Panc1 (cell line): ENCODE data around the gene ARGLU1. TPM values are rescaled to one million over a fixed set of nuclear protein-coding genes. Genes with fewer than 3 reads are reported as not detected.

ENCODE experiments used
- ATAC-seq: fragments of 200-7000 bp; cut with Tn5 transposase; 2 replicates; pipeline ENCODE4 v1.9.1; 2020; ENCODE audit warnings: mild to moderate bottlenecking, moderate library complexity
- BruUV-seq: library from RNA; stranded (reverse); fragments of 400-500 nt; replicated peaks from 2 replicates; lab custom pipeline; 2021; lab: Mats Ljungman, UMichigan
- CTCF ChIA-PET: fragments of 300-600 bp; sonication (Branson Sonifier 250); formaldehyde crosslinking; loops from one replicate; lab custom pipeline; 2022; ENCODE audit warnings: antibody characterized with exemption; lab: Charles Lee
- POLR2A ChIA-PET: fragments of 300-600 bp; sonication (Branson Sonifier 250); formaldehyde crosslinking; loops from one replicate; lab custom pipeline; 2022; ENCODE audit warnings: antibody characterized with exemption; lab: Charles Lee
- DNase-seq: peaks from one replicate; pipeline ENCODE4 v3.0.0-alpha.2; 2010; ENCODE audit warnings: low read depth, low spot score
- H3K27ac ChIP-seq: 2 replicates; pipeline ENCODE4 v1.5.1; 2011; ENCODE audit warnings: mild to moderate bottlenecking, low read length, inconsistent platforms
- H3K27me3 ChIP-seq: fragments of 200-500 bp; sonication (Bioruptor generic); 2 replicates; pipeline ENCODE4 v1.6.0; 2014; ENCODE audit warnings: low read length, inconsistent platforms; ENCODE audit not compliant: control insufficient read depth, insufficient read depth
- H3K36me3 ChIP-seq: fragments of 200-500 bp; sonication (Bioruptor generic); 2 replicates; pipeline ENCODE4 v1.5.1; 2014; ENCODE audit warnings: inconsistent platforms, mild to moderate bottlenecking, low read length, moderate library complexity; ENCODE audit not compliant: control insufficient read depth, insufficient read depth
- H3K4me1 ChIP-seq: 2 replicates; pipeline ENCODE4 v1.5.1; 2011; ENCODE audit warnings: inconsistent platforms, mild to moderate bottlenecking, low read length, moderate library complexity; ENCODE audit not compliant: control insufficient read depth, insufficient read depth
- H3K4me3 ChIP-seq, 2 experiments: 2 replicates each; pipeline ENCODE4 v1.5.1; 2011 to 2012; ENCODE audit warnings: low read depth in 2 of 2, low read length in 2 of 2, mild to moderate bottlenecking in 2 of 2, inconsistent platforms in 1 of 2, moderate library complexity in 1 of 2
- H3K9me3 ChIP-seq: fragments of 200-500 bp; sonication (Bioruptor generic); 2 replicates; pipeline ENCODE4 v1.5.1; 2014; ENCODE audit warnings: low read depth, mild to moderate bottlenecking, inconsistent platforms, low read length, moderate library complexity; ENCODE audit not compliant: control insufficient read depth, insufficient read depth
- POLR2AphosphoS5 ChIP-seq: IDR thresholded peaks from 2 replicates; pipeline ENCODE4 v1.6.1; 2012; ENCODE audit warnings: mild to moderate bottlenecking, low read depth, low read length, moderate library complexity
- SIN3A ChIP-seq: IDR thresholded peaks from 2 replicates; pipeline ENCODE4 v1.6.1; 2012; ENCODE audit warnings: low read depth, mild to moderate bottlenecking, low read length, moderate library complexity, borderline replicate concordance; ENCODE audit not compliant: insufficient read depth
- TCF7L2 ChIP-seq: IDR thresholded peaks from 2 replicates; pipeline ENCODE4 v1.6.1; 2011; ENCODE audit warnings: mild to moderate bottlenecking, low read depth, low read length, inconsistent platforms
- in situ Hi-C: cut with HindIII; loops from 2 replicates; pipeline ENCODE4 v1.10.0; 2016; ENCODE audit warnings: low sequenced_read_pairs, low pct_unique_long_range_greater_than_20kb
- intact Hi-C: fragments of 100-400 bp; cut with micrococcal nuclease; formaldehyde crosslinking; loops from one replicate; pipeline ENCODE4 v1.10.0; 2022; ENCODE audit not compliant: unreplicated experiment
- total RNA-seq: library from RNA; stranded (reverse); gene quantifications from one replicate; pipeline ENCODE4 v1.2.1, GENCODE V29; 2021; ENCODE audit not compliant: unreplicated experiment
- TF ChIP-seq, protein P1 (sequence below), 2 experiments: IDR thresholded peaks; 2 replicates each; pipeline ENCODE4 v1.6.1; 2011 to 2012; ENCODE audit warnings: low read depth in 2 of 2, control low read depth in 1 of 2, low read length in 1 of 2, mild to moderate bottlenecking in 1 of 2, moderate library complexity in 1 of 2; ENCODE audit not compliant: insufficient read depth in 1 of 2
- TF ChIP-seq, protein P2 (sequence below): fragments of 450-650 bp; IDR thresholded peaks from 2 replicates; pipeline ENCODE4 v1.5.1; 2017; ENCODE audit warnings: mild to moderate bottlenecking

The ARGLU1 gene
- total RNA-seq, 1 experiment from 2014 or later: 38.5 TPM

DNA sequence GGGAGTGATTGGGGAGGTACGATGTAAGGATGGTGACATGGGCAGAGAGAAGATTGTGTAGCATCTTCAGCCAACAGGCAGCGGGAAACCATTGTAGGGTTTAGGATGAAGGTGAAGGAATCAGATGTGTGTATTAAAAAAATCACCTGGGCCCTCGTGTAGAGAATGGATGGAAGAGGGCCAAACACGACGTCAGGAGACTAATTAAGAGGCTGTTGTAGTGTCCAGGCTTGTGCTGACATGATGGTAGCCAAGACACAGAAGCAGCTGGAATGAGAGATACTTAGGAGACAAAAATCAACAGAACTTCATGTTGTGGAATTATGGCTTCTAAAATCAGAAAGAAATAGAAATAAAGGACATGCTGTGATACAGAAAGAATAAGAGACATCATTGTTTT, 41.2 kb upstream of the ARGLU1 start:
- no peaks in the 10 kb centered on the region for H3K27me3 ChIP-seq
- no peaks in the 10 kb centered on the region for H3K36me3 ChIP-seq
- TF ChIP-seq, protein P1, sequence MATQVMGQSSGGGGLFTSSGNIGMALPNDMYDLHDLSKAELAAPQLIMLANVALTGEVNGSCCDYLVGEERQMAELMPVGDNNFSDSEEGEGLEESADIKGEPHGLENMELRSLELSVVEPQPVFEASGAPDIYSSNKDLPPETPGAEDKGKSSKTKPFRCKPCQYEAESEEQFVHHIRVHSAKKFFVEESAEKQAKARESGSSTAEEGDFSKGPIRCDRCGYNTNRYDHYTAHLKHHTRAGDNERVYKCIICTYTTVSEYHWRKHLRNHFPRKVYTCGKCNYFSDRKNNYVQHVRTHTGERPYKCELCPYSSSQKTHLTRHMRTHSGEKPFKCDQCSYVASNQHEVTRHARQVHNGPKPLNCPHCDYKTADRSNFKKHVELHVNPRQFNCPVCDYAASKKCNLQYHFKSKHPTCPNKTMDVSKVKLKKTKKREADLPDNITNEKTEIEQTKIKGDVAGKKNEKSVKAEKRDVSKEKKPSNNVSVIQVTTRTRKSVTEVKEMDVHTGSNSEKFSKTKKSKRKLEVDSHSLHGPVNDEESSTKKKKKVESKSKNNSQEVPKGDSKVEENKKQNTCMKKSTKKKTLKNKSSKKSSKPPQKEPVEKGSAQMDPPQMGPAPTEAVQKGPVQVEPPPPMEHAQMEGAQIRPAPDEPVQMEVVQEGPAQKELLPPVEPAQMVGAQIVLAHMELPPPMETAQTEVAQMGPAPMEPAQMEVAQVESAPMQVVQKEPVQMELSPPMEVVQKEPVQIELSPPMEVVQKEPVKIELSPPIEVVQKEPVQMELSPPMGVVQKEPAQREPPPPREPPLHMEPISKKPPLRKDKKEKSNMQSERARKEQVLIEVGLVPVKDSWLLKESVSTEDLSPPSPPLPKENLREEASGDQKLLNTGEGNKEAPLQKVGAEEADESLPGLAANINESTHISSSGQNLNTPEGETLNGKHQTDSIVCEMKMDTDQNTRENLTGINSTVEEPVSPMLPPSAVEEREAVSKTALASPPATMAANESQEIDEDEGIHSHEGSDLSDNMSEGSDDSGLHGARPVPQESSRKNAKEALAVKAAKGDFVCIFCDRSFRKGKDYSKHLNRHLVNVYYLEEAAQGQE (IDR thresholded peaks at IDR 0.05; ENCODE audit: insufficient read depth in 1 of 2, low read depth in 2 of 2, low read length in 1 of 2): no peak
- TF ChIP-seq TCF7L2 (no peak), SIN3A (no peak), POLR2AphosphoS5 (no peak)
- TF ChIP-seq, protein P2, sequence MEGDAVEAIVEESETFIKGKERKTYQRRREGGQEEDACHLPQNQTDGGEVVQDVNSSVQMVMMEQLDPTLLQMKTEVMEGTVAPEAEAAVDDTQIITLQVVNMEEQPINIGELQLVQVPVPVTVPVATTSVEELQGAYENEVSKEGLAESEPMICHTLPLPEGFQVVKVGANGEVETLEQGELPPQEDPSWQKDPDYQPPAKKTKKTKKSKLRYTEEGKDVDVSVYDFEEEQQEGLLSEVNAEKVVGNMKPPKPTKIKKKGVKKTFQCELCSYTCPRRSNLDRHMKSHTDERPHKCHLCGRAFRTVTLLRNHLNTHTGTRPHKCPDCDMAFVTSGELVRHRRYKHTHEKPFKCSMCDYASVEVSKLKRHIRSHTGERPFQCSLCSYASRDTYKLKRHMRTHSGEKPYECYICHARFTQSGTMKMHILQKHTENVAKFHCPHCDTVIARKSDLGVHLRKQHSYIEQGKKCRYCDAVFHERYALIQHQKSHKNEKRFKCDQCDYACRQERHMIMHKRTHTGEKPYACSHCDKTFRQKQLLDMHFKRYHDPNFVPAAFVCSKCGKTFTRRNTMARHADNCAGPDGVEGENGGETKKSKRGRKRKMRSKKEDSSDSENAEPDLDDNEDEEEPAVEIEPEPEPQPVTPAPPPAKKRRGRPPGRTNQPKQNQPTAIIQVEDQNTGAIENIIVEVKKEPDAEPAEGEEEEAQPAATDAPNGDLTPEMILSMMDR: no peak
- intact Hi-C loops (no loop called here), in situ Hi-C loops (no loop called here)
- H3K4me1 ChIP-seq: no peaks in the 10 kb centered on the region
- ATAC-seq (no peak), DNase-seq (no peak)
- no peak overlapping the region for H3K27ac ChIP-seq
- H3K9me3 ChIP-seq: no peaks in the 10 kb centered on the region
- POLR2A ChIA-PET: no interaction called here
- CTCF ChIA-PET: no interaction called here
- H3K4me3 ChIP-seq: no peak overlapping the region
- BruUV-seq: no TSS peak

DNA sequence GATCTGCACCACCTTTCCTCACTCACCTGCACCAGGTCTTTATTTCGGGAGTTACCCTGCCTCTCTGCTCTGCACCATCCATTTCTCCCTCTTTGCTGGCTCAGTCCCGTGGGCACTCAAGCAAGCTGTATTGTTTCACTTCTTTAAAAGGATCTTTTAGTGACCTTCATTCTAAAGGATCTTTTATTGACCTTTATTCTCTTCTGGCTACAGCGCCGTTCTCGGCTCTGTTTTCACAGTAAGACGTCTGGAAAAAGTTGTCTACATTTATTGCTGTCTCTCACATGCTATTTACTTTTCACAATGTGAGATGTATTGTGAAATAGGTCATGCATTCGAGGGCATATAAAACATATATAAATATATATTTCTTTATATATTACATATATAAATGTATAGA, 35.6 kb upstream of the ARGLU1 start:
- BruUV-seq: no TSS peak
- in situ Hi-C loops (no loop called here), intact Hi-C loops (no loop called here)
- CTCF ChIA-PET: no interaction called here
- Histone ChIP-seq H3K9me3 (no peaks in the 10 kb centered on the region), H3K4me1 (no peaks in the 10 kb centered on the region), H3K36me3 (no peaks in the 10 kb centered on the region), H3K27ac (no peak overlapping the region), H3K4me3 (no peak overlapping the region), H3K27me3 (no peaks in the 10 kb centered on the region)
- ATAC-seq (no peak), DNase-seq (no peak)
- POLR2A ChIA-PET: no interaction called here
- TF ChIP-seq POLR2AphosphoS5 (no peak), TCF7L2 (no peak), SIN3A (no peak)
- TF ChIP-seq, protein P2: no peak
- TF ChIP-seq, protein P1 (IDR thresholded peaks at IDR 0.05; ENCODE audit: insufficient read depth in 1 of 2, low read depth in 2 of 2, low read length in 1 of 2): no peak
